HL-60 (cell line): Measurements from ENCODE around the gene CACNG6.

Experiments
- DNase-seq, 2 experiments: peaks; one replicate each; pipeline ENCODE4 v3.0.0-alpha.2; 2010 to 2020; ENCODE audit warnings: low read depth in 1 of 2, low spot score in 1 of 2
- H3K27ac ChIP-seq: fragments of 250-450 bp; sonication (Bioruptor Pico); replicated peaks from 2 replicates; pipeline ENCODE4 v1.5.1; 2020; ENCODE audit warnings: mild to moderate bottlenecking, moderate library complexity
- H3K27me3 ChIP-seq: fragments of 250-450 bp; sonication (Bioruptor Pico); 2 replicates; pipeline ENCODE4 v1.5.1; 2021; ENCODE audit warnings: mild to moderate bottlenecking, moderate library complexity; ENCODE audit not compliant: insufficient read depth, poor library complexity, severe bottlenecking
- H3K4me3 ChIP-seq: replicated peaks from 2 replicates; pipeline ENCODE4 v1.5.1; 2011; ENCODE audit warnings: mild to moderate bottlenecking, control low read depth, low read length; ENCODE audit not compliant: insufficient read depth
- CTCF ChIP-seq: IDR thresholded peaks from one replicate; pipeline ENCODE4 v1.5.1; 2011; ENCODE audit warnings: low read length, control low read depth, inconsistent platforms; ENCODE audit not compliant: insufficient read depth
- GABPA ChIP-seq: IDR thresholded peaks from 2 replicates; pipeline ENCODE4 v1.6.1; 2012; ENCODE audit warnings: low read depth
- POLR2AphosphoS5 ChIP-seq: IDR thresholded peaks from 2 replicates; pipeline ENCODE4 v1.6.1; 2012; ENCODE audit warnings: low read depth
- REST ChIP-seq: IDR thresholded peaks from 2 replicates; pipeline ENCODE4 v1.6.1; 2012; ENCODE audit warnings: low read depth; ENCODE audit not compliant: insufficient replicate concordance
- SPI1 ChIP-seq: IDR thresholded peaks from 2 replicates; pipeline ENCODE4 v1.6.1; 2012; ENCODE audit warnings: low read depth, mild to moderate bottlenecking, borderline replicate concordance

Gene CACNG6

DNA sequence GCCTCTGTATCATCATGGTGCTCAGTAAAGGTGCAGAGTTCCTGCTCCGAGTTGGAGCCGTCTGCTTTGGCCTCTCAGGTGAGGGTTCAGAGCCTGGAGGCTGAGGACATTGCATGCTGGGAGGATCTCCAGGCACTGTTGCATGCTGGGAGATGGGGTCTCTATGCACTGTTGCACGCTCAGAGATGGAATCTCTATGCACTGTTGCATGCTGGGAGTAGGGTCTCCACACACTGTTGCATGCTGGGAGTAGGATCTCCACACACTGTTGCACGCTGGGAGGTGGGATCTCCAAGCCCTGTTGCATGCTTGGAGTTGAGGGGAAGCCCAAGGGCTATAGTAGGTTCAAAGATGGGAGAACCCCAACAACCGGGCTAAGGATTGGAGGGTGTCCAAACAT is 8.3 kb downstream of the CACNG6 start:
- H3K27ac ChIP-seq: no peak overlapping the region
- no peak overlapping the region for H3K4me3 ChIP-seq
- no peak for DNase-seq
- H3K27me3 ChIP-seq: no peaks in the 10 kb centered on the region
- TF ChIP-seq CTCF: no peak
- TF ChIP-seq SPI1: no peak
- TF ChIP-seq GABPA: no peak

GRCh38 chr19:54001496-54001895 is 10.1 kb downstream of the CACNG6 start:
- Histone ChIP-seq H3K27me3 (no peaks in the 10 kb centered on the region), H3K27ac (no peak overlapping the region), H3K4me3 (no peak overlapping the region)
- TF ChIP-seq GABPA (no peak), SPI1 (no peak), POLR2AphosphoS5 (no peak), REST (no peak), CTCF (no peak)
- no peak for DNase-seq

- Histone ChIP-seq H3K27ac (no peak overlapping the region), H3K4me3 (no peak overlapping the region), H3K27me3 (no peaks in the 10 kb centered on the region)
- TF ChIP-seq SPI1 (no peak), CTCF (no peak), REST (no peak), GABPA (no peak), POLR2AphosphoS5 (no peak)
- DNase-seq: no peak
Measured at GRCh38 chr19:54002495-54003315, 11.3 kb downstream of the CACNG6 start.

DNA sequence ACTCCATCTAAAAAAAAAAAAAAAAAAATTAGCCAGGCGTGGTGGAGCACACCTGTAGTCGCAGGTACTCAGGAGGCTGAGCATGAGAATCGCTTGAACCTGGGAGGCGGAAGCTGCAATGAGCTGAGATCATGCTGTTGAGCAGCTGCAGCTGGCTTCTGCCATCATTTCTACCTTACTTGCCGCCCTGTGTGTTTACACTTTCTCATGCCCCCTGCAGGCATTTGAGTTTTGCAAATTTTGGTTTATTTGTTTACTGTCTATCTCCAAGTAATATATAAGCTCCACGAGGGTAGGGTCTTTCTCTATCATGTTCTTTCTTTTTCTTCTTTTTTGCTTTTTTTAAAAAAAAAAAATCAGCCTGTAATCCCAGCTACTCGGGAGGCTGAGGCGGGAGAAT is 18.0 kb downstream of the CACNG6 start:
- no peaks in the 10 kb centered on the region for H3K27me3 ChIP-seq
- H3K4me3 ChIP-seq: no peak overlapping the region
- no peak for TF ChIP-seq REST
- TF ChIP-seq CTCF: no peak
- TF ChIP-seq SPI1: no peak
- TF ChIP-seq GABPA: no peak
- TF ChIP-seq POLR2AphosphoS5: no peak
- no peak overlapping the region for H3K27ac ChIP-seq
- no peak for DNase-seq
